HL-60 (cell line): ENCODE results near the gene WNT10A.

Experiments
- DNase-seq, 2 experiments: peaks; one replicate each; pipeline ENCODE4 v3.0.0-alpha.2; 2010 to 2020; ENCODE audit warnings: low read depth in 1 of 2, low spot score in 1 of 2
- H3K27ac ChIP-seq: fragments of 250-450 bp; sonication (Bioruptor Pico); replicated peaks from 2 replicates; pipeline ENCODE4 v1.5.1; 2020; ENCODE audit warnings: mild to moderate bottlenecking, moderate library complexity
- H3K27me3 ChIP-seq: fragments of 250-450 bp; sonication (Bioruptor Pico); 2 replicates; pipeline ENCODE4 v1.5.1; 2021; ENCODE audit warnings: mild to moderate bottlenecking, moderate library complexity; ENCODE audit not compliant: insufficient read depth, poor library complexity, severe bottlenecking
- H3K4me3 ChIP-seq: replicated peaks from 2 replicates; pipeline ENCODE4 v1.5.1; 2011; ENCODE audit warnings: mild to moderate bottlenecking, control low read depth, low read length; ENCODE audit not compliant: insufficient read depth
- GABPA ChIP-seq: IDR thresholded peaks from 2 replicates; pipeline ENCODE4 v1.6.1; 2012; ENCODE audit warnings: low read depth
- POLR2AphosphoS5 ChIP-seq: IDR thresholded peaks from 2 replicates; pipeline ENCODE4 v1.6.1; 2012; ENCODE audit warnings: low read depth
- REST ChIP-seq: IDR thresholded peaks from 2 replicates; pipeline ENCODE4 v1.6.1; 2012; ENCODE audit warnings: low read depth; ENCODE audit not compliant: insufficient replicate concordance
- SPI1 ChIP-seq: IDR thresholded peaks from 2 replicates; pipeline ENCODE4 v1.6.1; 2012; ENCODE audit warnings: low read depth, mild to moderate bottlenecking, borderline replicate concordance
- TF ChIP-seq, protein P1 (sequence below): IDR thresholded peaks from one replicate; pipeline ENCODE4 v1.5.1; 2011; ENCODE audit warnings: low read length, control low read depth, inconsistent platforms; ENCODE audit not compliant: insufficient read depth

WNT10A gene

GRCh38 chr2:218902427-218902826 is 21.8 kb downstream of the WNT10A start:
- DNase-seq: no peak
- peaks cover 37% of the 10 kb centered on the region for H3K27me3 ChIP-seq
- TF ChIP-seq POLR2AphosphoS5 (no peak), REST (no peak), SPI1 (no peak), GABPA (no peak)
- TF ChIP-seq, protein P1, sequence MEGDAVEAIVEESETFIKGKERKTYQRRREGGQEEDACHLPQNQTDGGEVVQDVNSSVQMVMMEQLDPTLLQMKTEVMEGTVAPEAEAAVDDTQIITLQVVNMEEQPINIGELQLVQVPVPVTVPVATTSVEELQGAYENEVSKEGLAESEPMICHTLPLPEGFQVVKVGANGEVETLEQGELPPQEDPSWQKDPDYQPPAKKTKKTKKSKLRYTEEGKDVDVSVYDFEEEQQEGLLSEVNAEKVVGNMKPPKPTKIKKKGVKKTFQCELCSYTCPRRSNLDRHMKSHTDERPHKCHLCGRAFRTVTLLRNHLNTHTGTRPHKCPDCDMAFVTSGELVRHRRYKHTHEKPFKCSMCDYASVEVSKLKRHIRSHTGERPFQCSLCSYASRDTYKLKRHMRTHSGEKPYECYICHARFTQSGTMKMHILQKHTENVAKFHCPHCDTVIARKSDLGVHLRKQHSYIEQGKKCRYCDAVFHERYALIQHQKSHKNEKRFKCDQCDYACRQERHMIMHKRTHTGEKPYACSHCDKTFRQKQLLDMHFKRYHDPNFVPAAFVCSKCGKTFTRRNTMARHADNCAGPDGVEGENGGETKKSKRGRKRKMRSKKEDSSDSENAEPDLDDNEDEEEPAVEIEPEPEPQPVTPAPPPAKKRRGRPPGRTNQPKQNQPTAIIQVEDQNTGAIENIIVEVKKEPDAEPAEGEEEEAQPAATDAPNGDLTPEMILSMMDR: no peak
- H3K27ac ChIP-seq: no peak overlapping the region
- no peak overlapping the region for H3K4me3 ChIP-seq

GRCh38 chr2:218904176-218904575 is 23.5 kb downstream of the WNT10A start:
- DNase-seq: no peak
- no peak overlapping the region for H3K4me3 ChIP-seq
- no peak overlapping the region for H3K27ac ChIP-seq
- peaks cover 20% of the 10 kb centered on the region for H3K27me3 ChIP-seq
- TF ChIP-seq SPI1: no peak
- no peak for TF ChIP-seq REST

- peak overlapping the region; percentile 67 for H3K27ac ChIP-seq
- H3K27me3 ChIP-seq: no peaks in the 10 kb centered on the region
- peak; percentile 42 to 76 for DNase-seq
- no peak for TF ChIP-seq REST
- peak; percentile 7; the same call in 1 of the 2 replicates for TF ChIP-seq SPI1
- TF ChIP-seq GABPA: 0 out of 2 replicates have a peak, but pooled peaks have one; percentile 43
- H3K4me3 ChIP-seq: peak overlapping the region; percentile 43
Observed at GRCh38 chr2:218908721-218909619, 28.3 kb downstream of the WNT10A start.

DNA sequence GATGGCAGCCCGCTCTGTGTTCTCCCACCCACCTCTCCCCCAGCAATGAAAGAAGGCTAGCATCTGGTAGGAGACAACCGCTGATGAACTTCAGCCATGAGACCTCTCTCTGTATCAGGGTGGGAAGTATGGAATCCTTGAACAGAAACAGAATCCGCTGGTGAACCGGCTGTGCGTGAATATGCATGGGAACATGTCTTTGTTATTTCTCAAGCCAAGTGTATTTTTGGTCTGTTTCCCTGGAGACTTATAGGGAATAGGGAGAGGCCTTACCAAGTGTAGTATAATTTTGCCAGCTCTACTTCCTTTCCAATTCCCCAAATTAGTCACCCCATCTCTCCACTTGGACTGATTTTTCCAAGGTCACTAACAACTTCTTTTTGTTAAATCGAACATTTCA is 30.1 kb downstream of the WNT10A start:
- Histone ChIP-seq H3K27me3 (no peaks in the 10 kb centered on the region), H3K27ac (no peak overlapping the region), H3K4me3 (no peak overlapping the region)
- no peak for TF ChIP-seq POLR2AphosphoS5
- no peak for TF ChIP-seq GABPA
- TF ChIP-seq SPI1: no peak
- TF ChIP-seq, protein P1: no peak
- no peak for TF ChIP-seq REST
- DNase-seq: no peak
